Measurements from ENCODE around the gene CHL1.
"Not testable (repeated sequence)": the region's sequence is repeated elsewhere in the genome, so short reads cannot be mapped to it uniquely, and the experiment has no call there.

The CHL1 gene

GRCh38 chr3:354432-354831 is 157.9 kb downstream of the CHL1 start:
- TF ChIP-seq CTCF (conservative IDR thresholded peaks at IDR 0.05) (peak; percentile 80), ZFX (IDR thresholded peaks at IDR 0.05) (no peak)
- H3K27ac ChIP-seq, result no peak overlapping the region

DNA sequence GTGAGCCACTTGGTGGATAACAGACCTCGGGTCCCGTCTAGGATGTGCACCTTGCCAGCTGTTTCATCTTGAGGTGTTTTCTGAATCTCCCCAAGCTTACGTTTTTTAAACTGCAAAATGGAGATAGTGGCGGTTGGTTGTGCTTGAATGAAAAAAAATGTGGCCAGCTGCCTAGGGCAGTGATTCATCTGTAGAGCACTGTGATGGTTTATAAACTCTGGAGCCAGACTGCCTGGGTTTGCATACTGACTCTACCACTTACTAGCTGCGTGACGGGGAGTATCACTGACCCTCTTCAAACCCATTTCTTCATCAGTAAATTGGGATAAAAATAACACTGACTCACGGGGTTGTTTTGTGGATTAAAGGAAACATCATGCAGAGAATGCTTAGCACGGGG is 159.1 kb downstream of the CHL1 start:
- no peak overlapping the region for H3K27ac ChIP-seq
- TF ChIP-seq CTCF (conservative IDR thresholded peaks at IDR 0.05) (no peak), ZFX (IDR thresholded peaks at IDR 0.05) (no peak)

- no peak overlapping the region for H3K27ac ChIP-seq
- TF ChIP-seq CTCF (conservative IDR thresholded peaks at IDR 0.05) (no peak), ZFX (IDR thresholded peaks at IDR 0.05) (no peak)
Observed at GRCh38 chr3:356952-357351, 160.4 kb downstream of the CHL1 start.

DNA sequence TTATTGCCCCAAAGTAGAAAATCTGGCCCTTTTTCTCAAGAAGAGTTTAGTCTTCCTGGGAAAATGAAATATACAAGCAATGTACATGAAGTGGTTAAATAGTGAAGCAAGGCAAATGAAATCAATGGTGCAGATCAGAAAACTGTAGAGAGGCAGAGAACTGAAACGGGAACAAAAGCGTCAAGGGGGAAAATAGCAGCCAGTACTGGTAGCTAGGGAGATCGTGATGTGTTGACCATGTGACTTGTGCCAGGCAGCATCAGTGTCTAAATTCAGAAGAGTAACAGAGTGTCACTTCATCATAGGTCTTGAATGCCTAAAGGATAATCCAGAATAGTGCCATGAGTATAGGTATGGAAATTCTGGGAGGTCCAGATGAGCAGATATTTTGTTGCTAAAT is 163.1 kb downstream of the CHL1 start:
- no peak overlapping the region for H3K27ac ChIP-seq
- TF ChIP-seq CTCF (conservative IDR thresholded peaks at IDR 0.05), result no peak
- no peak for TF ChIP-seq ZFX (IDR thresholded peaks at IDR 0.05)

DNA sequence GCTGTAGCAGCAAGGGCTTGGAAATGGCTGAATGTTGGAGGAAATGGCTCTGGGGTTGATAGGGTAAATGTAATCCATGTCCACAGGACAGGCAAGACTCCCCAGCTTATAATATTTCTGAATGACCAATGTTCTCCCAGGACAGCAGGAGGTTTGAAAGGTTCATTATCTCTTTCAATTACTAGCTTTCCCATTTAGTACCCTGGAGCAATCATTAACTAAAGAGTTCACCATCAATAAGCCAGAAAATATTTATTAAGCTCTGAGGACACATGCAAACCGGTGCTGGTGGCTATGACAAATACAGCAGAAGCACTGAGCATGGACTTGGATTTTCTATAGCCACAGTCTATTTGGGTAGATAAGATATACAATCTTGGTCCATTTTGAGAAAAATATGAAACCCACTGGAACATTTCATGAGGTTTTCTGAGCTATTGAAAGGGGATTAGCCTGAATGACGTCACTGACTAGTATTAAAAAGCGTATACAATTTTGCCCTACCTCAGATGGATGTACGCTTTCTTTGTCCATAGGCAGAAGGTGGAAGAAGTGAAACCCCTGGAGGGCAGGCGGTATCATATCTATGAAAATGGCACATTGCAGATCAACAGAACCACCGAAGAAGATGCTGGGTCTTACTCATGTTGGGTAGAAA is 166.2 kb downstream of the CHL1 start:
- H3K27ac ChIP-seq, result no peak overlapping the region
- TF ChIP-seq CTCF (conservative IDR thresholded peaks at IDR 0.05) (no peak), ZFX (IDR thresholded peaks at IDR 0.05) (no peak)

DNA sequence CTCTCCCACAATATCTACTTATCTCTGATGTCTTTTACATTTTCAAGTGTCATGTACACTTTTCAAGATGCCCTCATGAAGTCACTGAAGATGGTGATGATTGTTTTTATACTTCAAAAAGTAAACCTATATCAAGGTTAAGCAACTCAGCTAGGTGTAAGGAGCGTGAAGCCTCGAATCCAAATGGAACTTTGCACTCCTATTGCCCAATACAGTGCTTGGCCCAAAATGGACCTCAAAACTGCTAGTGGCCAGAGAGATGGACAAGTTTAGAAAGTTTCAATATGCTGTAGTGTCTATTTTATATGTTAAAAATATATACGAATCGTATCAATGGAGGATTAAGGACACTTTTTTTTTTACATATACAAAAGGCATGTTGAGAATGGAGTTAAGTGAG is 167.7 kb downstream of the CHL1 start:
- TF ChIP-seq ZFX (IDR thresholded peaks at IDR 0.05) (no peak), CTCF (conservative IDR thresholded peaks at IDR 0.05) (no peak)
- no peak overlapping the region for H3K27ac ChIP-seq

DNA sequence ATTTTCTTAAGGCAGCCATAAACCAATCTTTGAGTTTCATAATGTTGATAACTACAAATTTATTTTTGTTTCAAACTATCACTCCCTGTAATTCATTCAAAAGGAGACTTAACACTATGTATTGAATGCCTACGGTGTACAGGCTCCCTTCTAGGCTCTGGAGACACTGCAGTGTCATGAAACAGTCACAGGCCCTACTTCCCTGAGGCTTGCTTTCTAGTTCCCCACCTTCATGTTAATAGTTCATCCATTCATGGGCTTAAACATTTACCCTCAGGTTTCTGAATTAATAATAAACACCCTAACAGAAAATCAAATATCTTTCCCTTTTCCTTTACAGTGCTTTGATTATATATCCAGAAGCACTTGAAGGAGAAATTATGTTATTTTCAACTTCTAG is 168.7 kb downstream of the CHL1 start:
- H3K27ac ChIP-seq, result no peak overlapping the region
- TF ChIP-seq CTCF (conservative IDR thresholded peaks at IDR 0.05) (no peak), ZFX (IDR thresholded peaks at IDR 0.05) (no peak)

DNA sequence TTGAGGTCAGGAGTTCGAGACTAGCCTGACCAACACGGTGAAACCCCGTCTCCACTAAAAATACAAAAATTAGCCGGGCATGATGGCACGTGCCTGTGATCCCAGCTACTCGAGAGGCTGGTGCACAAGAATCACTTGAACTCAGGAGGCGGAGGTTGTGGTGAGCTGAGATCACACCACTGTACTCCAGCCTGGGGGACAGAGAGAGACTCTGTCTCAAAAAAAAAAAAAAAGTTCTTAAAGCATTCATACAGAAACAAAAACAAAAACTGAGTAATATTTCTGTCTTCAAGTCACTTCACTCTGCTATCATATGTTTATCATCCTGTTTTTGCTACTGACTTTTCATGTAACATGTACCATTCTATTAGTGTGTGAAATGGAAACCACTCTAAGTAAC is 169.7 kb downstream of the CHL1 start:
- H3K27ac ChIP-seq, result not testable (repeated sequence)

Measured in C4-2B (cell line).